ENCODE measurements around the gene FKBP1B. TPM values are rescaled to one million over a fixed set of nuclear protein-coding genes. Genes with fewer than 3 reads are reported as not detected.

The FKBP1B gene
- total RNA-seq, 1 experiment from 2014 or later, result 11.8 TPM

- BruUV-seq (replicated peaks), result no TSS peak
- POLR2A ChIA-PET, result no interaction called here
- TF ChIP-seq TCF7L2 (IDR thresholded peaks at IDR 0.05; ENCODE audit: borderline replicate concordance, extremely low read depth, insufficient read depth, insufficient read length), result no peak
- TF ChIP-seq SRF (IDR thresholded peaks at IDR 0.05; ENCODE audit: low read depth), result no peak
- TF ChIP-seq ZBTB33 (IDR thresholded peaks at IDR 0.05; ENCODE audit: extremely low read depth, insufficient replicate concordance, low read length), result no peak
- TF ChIP-seq CEBPB (IDR thresholded peaks at IDR 0.05; ENCODE audit: low read depth), result no peak
- TF ChIP-seq MAX (IDR thresholded peaks at IDR 0.05), result no peak
These were observed 52.5 kb downstream of the FKBP1B start for GRCh38 chr2:24101992-24102391.

GRCh38 chr2:24102677-24103076, 53.1 kb downstream of the FKBP1B start:
- H3K27ac ChIP-seq (ENCODE audit: low read depth, low read length), result no peak overlapping the region
- ChIA-PET CTCF (interaction anchor here (2.0 kb wide), 1 partner anchor 18 kb away, joined by 8 read pairs; the partner anchor contains the start of gene TP53I3), RAD21 (ENCODE audit: low non-redundant PET in 1 of 2, low total read pairs in 2 of 2, uncharacterized antibody in 2 of 2, unreplicated experiment in 2 of 2) (no interaction called here), POLR2A (no interaction called here)
- no peaks in the 10 kb centered on the region for H3K27me3 ChIP-seq (ENCODE audit: insufficient read depth, low read length)
- H3K4me3 ChIP-seq (replicated peaks in 1 of 2; ENCODE audit: low read depth in 1 of 2, low read length in 2 of 2), result no peak overlapping the region
- H3K9me2 ChIP-seq (ENCODE audit: insufficient read depth), result no peaks in the 10 kb centered on the region
- H3K4me1 ChIP-seq (ENCODE audit: control insufficient read depth in 1 of 2, insufficient read depth in 2 of 2, low read length in 2 of 2), result no peaks in the 10 kb centered on the region
- no peak overlapping the region for H3K9ac ChIP-seq (ENCODE audit: low read length)
- no peaks in the 10 kb centered on the region for H3K79me2 ChIP-seq (ENCODE audit: insufficient read depth, low read length)
- intact Hi-C loops (cut with micrococcal nuclease), result no loop called here
- no peaks in the 10 kb centered on the region for H3K36me3 ChIP-seq (ENCODE audit: control insufficient read depth in 1 of 2, insufficient read depth in 2 of 2, low read length in 2 of 2)
- H3K4me2 ChIP-seq (ENCODE audit: low read length), result no peak overlapping the region
- BruUV-seq (replicated peaks), result no TSS peak
- no peak overlapping the region for H2AFZ ChIP-seq (ENCODE audit: low read depth, low read length, poor library complexity, severe bottlenecking)
- no peaks in the 10 kb centered on the region for H3K9me3 ChIP-seq (ENCODE audit: control insufficient read depth in 1 of 2, insufficient read depth in 1 of 2, low read depth in 1 of 2, low read length in 2 of 2)
- DNase-seq (ENCODE audit: low read depth, low spot score), result no peak
- no peak for ATAC-seq
- H4K20me1 ChIP-seq (ENCODE audit: insufficient read depth), result no peaks in the 10 kb centered on the region
- no peak for TF ChIP-seq ZBTB33 (IDR thresholded peaks at IDR 0.05; ENCODE audit: extremely low read depth, insufficient replicate concordance, low read length)
- TF ChIP-seq CBX3 (IDR thresholded peaks at IDR 0.05; ENCODE audit: low read depth), result no peak
- TF ChIP-seq TCF7L2 (IDR thresholded peaks at IDR 0.05; ENCODE audit: borderline replicate concordance, extremely low read depth, insufficient read depth, insufficient read length), result no peak
- TF ChIP-seq CTCF (IDR thresholded peaks at IDR 0.05 in 2 of 3, conservative IDR thresholded peaks at IDR 0.05 in 1 of 3; ENCODE audit: borderline replicate concordance in 1 of 3, insufficient read depth in 1 of 3, low read depth in 2 of 3, low read length in 2 of 3), result no peak

More at GRCh38 chr2:24101992-24102391, 52.5 kb downstream of the FKBP1B start:
- no peak for DNase-seq (ENCODE audit: low read depth, low spot score)
- Histone ChIP-seq H2AFZ (ENCODE audit: low read depth, low read length, poor library complexity, severe bottlenecking) (no peak overlapping the region), H3K4me1 (ENCODE audit: control insufficient read depth in 1 of 2, insufficient read depth in 2 of 2, low read length in 2 of 2) (no peaks in the 10 kb centered on the region), H4K20me1 (ENCODE audit: insufficient read depth) (no peaks in the 10 kb centered on the region), H3K79me2 (ENCODE audit: insufficient read depth, low read length) (no peaks in the 10 kb centered on the region), H3K9me3 (ENCODE audit: control insufficient read depth in 1 of 2, insufficient read depth in 1 of 2, low read depth in 1 of 2, low read length in 2 of 2) (no peaks in the 10 kb centered on the region), H3K27me3 (ENCODE audit: insufficient read depth, low read length) (no peaks in the 10 kb centered on the region), H3K27ac (ENCODE audit: low read depth, low read length) (no peak overlapping the region), H3K9me2 (ENCODE audit: insufficient read depth) (no peaks in the 10 kb centered on the region), H3K4me3 (replicated peaks in 1 of 2; ENCODE audit: low read depth in 1 of 2, low read length in 2 of 2) (no peak overlapping the region), H3K4me2 (ENCODE audit: low read length) (no peak overlapping the region), H3K9ac (ENCODE audit: low read length) (no peak overlapping the region), H3K36me3 (ENCODE audit: control insufficient read depth in 1 of 2, insufficient read depth in 2 of 2, low read length in 2 of 2) (no peaks in the 10 kb centered on the region)
- intact Hi-C loops (cut with micrococcal nuclease), result no loop called here
- no peak for ATAC-seq
- ChIA-PET RAD21 (ENCODE audit: low non-redundant PET in 1 of 2, low total read pairs in 2 of 2, uncharacterized antibody in 2 of 2, unreplicated experiment in 2 of 2) (no interaction called here), CTCF (interaction anchor here (0.7 to 2.0 kb wide), 2 partner anchors 18 to 175 kb away, joined by 3 to 8 read pairs; partner anchors contain the start of genes ATAD2B and TP53I3)
